Measurements from ENCODE around the gene HNRNPD. TPM values are rescaled to one million over a fixed set of nuclear protein-coding genes. Genes with fewer than 3 reads are reported as not detected.
"Not testable (repeated sequence)": the region's sequence is repeated elsewhere in the genome, so short reads cannot be mapped to it uniquely, and the experiment has no call there.

HNRNPD gene
- total RNA-seq, 1 donor from 2014 or later = 51.7 TPM

DNA sequence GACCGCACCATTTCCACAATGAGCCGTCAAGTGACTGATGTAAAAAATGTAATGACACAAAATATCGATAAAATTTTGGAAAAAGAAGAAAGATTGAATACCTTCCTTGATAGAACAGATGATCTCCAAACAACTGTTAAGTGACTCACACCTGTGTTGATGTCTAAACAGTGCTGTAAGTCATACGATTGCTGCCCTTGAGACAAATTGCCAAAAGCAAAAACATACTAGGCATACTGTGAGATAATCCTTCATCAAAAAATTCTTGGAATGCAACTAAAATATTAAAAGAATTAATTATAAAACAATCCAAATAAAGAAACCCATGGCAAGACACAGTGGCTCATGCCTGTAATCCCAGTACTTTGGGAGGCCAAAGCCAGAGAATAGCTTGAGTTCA, 53.4 kb downstream of the HNRNPD start:
- Histone ChIP-seq H3K27me3 (ENCODE audit: control insufficient read depth in 3 of 3, insufficient read depth in 3 of 3, low read length in 3 of 3) (no peaks in the 10 kb centered on the region), H3K27ac (ENCODE audit: low read depth, low read length) (no peak overlapping the region), H3K9me3 (ENCODE audit: control insufficient read depth in 3 of 3, low read length in 3 of 3) (no peaks in the 10 kb centered on the region), H3K9ac (ENCODE audit: low read depth in 1 of 3, low read length in 3 of 3) (no peak overlapping the region), H3K4me1 (ENCODE audit: control insufficient read depth in 3 of 3, insufficient read depth in 3 of 3, low read length in 3 of 3) (no peaks in the 10 kb centered on the region), H3K4me3 (ENCODE audit: low read length in 3 of 3) (no peak overlapping the region), H3K36me3 (ENCODE audit: control insufficient read depth in 3 of 3, insufficient read depth in 3 of 3, low read length in 3 of 3) (no peaks in the 10 kb centered on the region)

GRCh38 chr4:82303063-82303462, 70.7 kb downstream of the HNRNPD start:
- H3K27me3 ChIP-seq (ENCODE audit: control insufficient read depth in 3 of 3, insufficient read depth in 3 of 3, low read length in 3 of 3); H3K27ac ChIP-seq (ENCODE audit: low read depth, low read length); H3K4me1 ChIP-seq (ENCODE audit: control insufficient read depth in 3 of 3, insufficient read depth in 3 of 3, low read length in 3 of 3); H3K36me3 ChIP-seq (ENCODE audit: control insufficient read depth in 3 of 3, insufficient read depth in 3 of 3, low read length in 3 of 3); H3K9ac ChIP-seq (ENCODE audit: low read depth in 1 of 3, low read length in 3 of 3); H3K4me3 ChIP-seq (ENCODE audit: low read length in 3 of 3); H3K9me3 ChIP-seq (ENCODE audit: control insufficient read depth in 3 of 3, low read length in 3 of 3): not testable (repeated sequence)

Small RNAs within 50 kb of the gene (small RNA-seq; reads per million reads assigned to genes)
- gene RF00150 = not detected

Other genes starting within 250 kb of the HNRNPD start
- gene HNRNPDL, start 56.5 kb upstream of the HNRNPD start, total RNA-seq = 123 TPM
- gene ENOPH1, start 56.6 kb upstream of the HNRNPD start, total RNA-seq = 16.7 TPM
- 4.2 TPM for gene TMEM150C, start 188.0 kb upstream of the HNRNPD start, total RNA-seq

Measured in skeletal muscle tissue (tissue), 5 donors.